Fibroblast of lung (primary cell): Measurements from ENCODE around the gene DNAAF8. TPM values are rescaled to one million over a fixed set of nuclear protein-coding genes. Genes with fewer than 3 reads are reported as not detected.
A peak's percentile ranks its signal among the peaks of the same experiment; 100 is the strongest.

Experiments
- DNase-seq, 2 donors: peaks; one replicate each; pipeline versions ENCODE4 v3.0.0 to v3.0.0-alpha.2; 2010; ENCODE audit warnings: low read depth in 2 of 2
- H2AFZ ChIP-seq: 2 replicates; pipeline ENCODE4 v1.5.1; 2012; ENCODE audit warnings: low read length, control low read depth, inconsistent platforms
- H3K27ac ChIP-seq: 2 replicates; pipeline ENCODE4 v1.5.1; 2011; ENCODE audit warnings: low read length, control low read depth; ENCODE audit not compliant: insufficient read depth
- H3K27me3 ChIP-seq: 2 replicates; pipeline ENCODE4 v1.5.1; 2011; ENCODE audit warnings: mild to moderate bottlenecking, low read length; ENCODE audit not compliant: control insufficient read depth, insufficient read depth
- H3K36me3 ChIP-seq: 2 replicates; pipeline ENCODE4 v1.5.1; 2011; ENCODE audit warnings: low read length; ENCODE audit not compliant: control insufficient read depth, insufficient read depth
- H3K4me1 ChIP-seq: 2 replicates; pipeline ENCODE4 v1.5.1; 2011; ENCODE audit warnings: low read length; ENCODE audit not compliant: control insufficient read depth, insufficient read depth; ENCODE audit errors: extremely low read depth
- H3K4me2 ChIP-seq: 2 replicates; pipeline ENCODE4 v1.5.1; 2011; ENCODE audit warnings: low read length, control low read depth; ENCODE audit not compliant: insufficient read depth; ENCODE audit errors: extremely low read depth
- H3K4me3 ChIP-seq, 4 experiments: fragments of 200-600 bp in 1 of 4; sonication (generic) in 1 of 4; replicated peaks in 1 of 4; 2 replicates each; pipeline ENCODE4 v1.5.1; 2011 to 2016; ENCODE audit warnings: low read length in 4 of 4, low read depth in 3 of 4, mild to moderate bottlenecking in 3 of 4, control low read depth in 2 of 4, inconsistent platforms in 1 of 4, mixed read lengths in 1 of 4; ENCODE audit not compliant: insufficient read depth in 1 of 4; ENCODE audit errors: control extremely low read depth in 1 of 4
- H3K79me2 ChIP-seq: 2 replicates; pipeline ENCODE4 v1.5.1; 2012; ENCODE audit warnings: mild to moderate bottlenecking, low read length, inconsistent platforms; ENCODE audit not compliant: control insufficient read depth, insufficient read depth
- H3K9ac ChIP-seq: 2 replicates; pipeline ENCODE4 v1.5.1; 2011; ENCODE audit warnings: mild to moderate bottlenecking, low read length, control low read depth; ENCODE audit not compliant: insufficient read depth
- H3K9me3 ChIP-seq: 2 replicates; pipeline ENCODE4 v1.5.1; 2012; ENCODE audit warnings: low read depth, low read length; ENCODE audit not compliant: control insufficient read depth, insufficient read depth
- H4K20me1 ChIP-seq: 2 replicates; pipeline ENCODE4 v1.5.1; 2011; ENCODE audit warnings: low read length; ENCODE audit not compliant: control insufficient read depth, insufficient read depth; ENCODE audit errors: extremely low read depth
- EZH2 ChIP-seq: IDR thresholded peaks from 2 replicates; pipeline ENCODE4 v1.5.1; 2012; ENCODE audit warnings: low read length, control low read depth, mild to moderate bottlenecking; ENCODE audit errors: missing control alignments
- polyA minus RNA-seq: library from RNA; depleted of rRNA, polyadenylated mRNA; stranded (reverse); fragments of >200 nt; gene quantifications from 2 replicates; pipeline ENCODE4 v1.2.3, GENCODE V29; 2011; ENCODE audit warnings: low replicate concordance
- polyA plus RNA-seq, 2 donors: library from polyadenylated mRNA; depleted of rRNA in 1 of 2; stranded (reverse) in 1 of 2; unstranded in 1 of 2; fragments of >200 nt; gene quantifications; 2 replicates each; pipeline ENCODE4 v1.2.1, GENCODE V29; 2011 to 2012; ENCODE audit warnings: missing spikeins in 1 of 2
- total RNA-seq: library from RNA; depleted of rRNA; stranded (reverse); fragments of >200 nt; gene quantifications from 2 replicates; pipeline ENCODE4 v1.2.1, GENCODE V29; 2014
- TF ChIP-seq, protein P1 (sequence below), 2 donors: IDR thresholded peaks in 1 of 2; conservative IDR thresholded peaks in 1 of 2; 1 replicate in 1 of 2; 2 replicates in 1 of 2; pipeline ENCODE4 v1.5.1; 2011 to 2012; ENCODE audit warnings: low read length in 2 of 2, control low read depth in 1 of 2, inconsistent platforms in 1 of 2, low read depth in 1 of 2, mild to moderate bottlenecking in 1 of 2

DNAAF8 gene
- total RNA-seq (0.26 and 0.50 TPM in 2 replicates), polyA plus RNA-seq (0.84 and 0.95 TPM in 2 replicates), polyA minus RNA-seq (0.89 and 1.5 TPM in 2 replicates)
- 0.54 and 0.82 TPM in 2 replicates for polyA plus RNA-seq (2012)

DNA sequence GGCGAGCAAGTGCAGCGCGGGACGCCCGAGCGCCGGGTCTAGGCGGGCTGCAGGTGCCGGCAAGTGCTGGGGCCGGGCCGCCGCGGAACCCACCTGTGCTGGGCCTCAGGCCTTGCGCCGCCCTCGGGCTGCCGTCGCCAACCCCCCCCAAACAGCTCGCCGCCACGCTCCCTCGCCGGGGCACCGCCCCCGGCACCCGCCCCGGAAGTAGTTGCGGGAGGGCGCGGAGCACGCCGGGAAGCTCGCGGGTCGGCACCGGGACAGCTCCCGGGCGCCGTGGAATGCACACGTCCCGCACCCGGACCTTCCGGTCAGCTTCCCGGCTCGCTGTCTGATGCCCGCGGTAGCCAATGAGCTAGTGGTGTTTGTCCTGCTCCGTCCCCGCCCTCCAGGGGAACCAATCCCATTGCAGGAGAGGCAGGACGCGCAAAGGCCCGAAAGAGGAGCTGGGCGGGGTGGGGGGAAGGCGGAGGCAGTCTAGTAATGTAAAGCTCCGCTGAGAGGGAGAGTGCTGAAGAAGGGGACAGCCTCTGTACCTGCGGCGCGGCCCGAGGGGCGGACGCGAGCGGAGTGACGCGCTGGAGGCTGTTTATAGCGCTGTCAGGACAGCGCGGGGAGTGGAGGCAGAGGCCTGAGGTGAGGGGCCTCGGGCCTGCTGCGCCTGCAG is at the start of gene DNAAF8, which contains the start of gene ANKS3:
Gene DNAAF8, plus strand, starts transcription at position 475 of the 667 bp plus-strand sequence. CDS start 1,978 bp downstream, outside the sequence.
Gene ANKS3, minus strand, starts transcription at position 209 of the 667 bp plus-strand sequence. CDS start 4,122 bp downstream, outside the sequence.
- Histone ChIP-seq H3K27ac (peak within 1 kb of the TSS; percentile 74), H2AFZ (peak within 1 kb of the TSS; percentile 94), H3K79me2 (peaks cover 11% of the 10 kb centered on the region), H3K4me1 (peaks cover 2% of the 10 kb centered on the region), H3K36me3 (peaks cover 3% of the 10 kb centered on the region), H3K27me3 (no peaks in the 10 kb centered on the region), H4K20me1 (no peaks in the 10 kb centered on the region), H3K9me3 (no peaks in the 10 kb centered on the region), H3K4me3 (peak within 1 kb of the TSS; percentile 80 to 96 (median 81)), H3K9ac (peak within 1 kb of the TSS; percentile 86), H3K4me2 (peak within 1 kb of the TSS; percentile 93)
- no peak for TF ChIP-seq EZH2
- TF ChIP-seq, protein P1, sequence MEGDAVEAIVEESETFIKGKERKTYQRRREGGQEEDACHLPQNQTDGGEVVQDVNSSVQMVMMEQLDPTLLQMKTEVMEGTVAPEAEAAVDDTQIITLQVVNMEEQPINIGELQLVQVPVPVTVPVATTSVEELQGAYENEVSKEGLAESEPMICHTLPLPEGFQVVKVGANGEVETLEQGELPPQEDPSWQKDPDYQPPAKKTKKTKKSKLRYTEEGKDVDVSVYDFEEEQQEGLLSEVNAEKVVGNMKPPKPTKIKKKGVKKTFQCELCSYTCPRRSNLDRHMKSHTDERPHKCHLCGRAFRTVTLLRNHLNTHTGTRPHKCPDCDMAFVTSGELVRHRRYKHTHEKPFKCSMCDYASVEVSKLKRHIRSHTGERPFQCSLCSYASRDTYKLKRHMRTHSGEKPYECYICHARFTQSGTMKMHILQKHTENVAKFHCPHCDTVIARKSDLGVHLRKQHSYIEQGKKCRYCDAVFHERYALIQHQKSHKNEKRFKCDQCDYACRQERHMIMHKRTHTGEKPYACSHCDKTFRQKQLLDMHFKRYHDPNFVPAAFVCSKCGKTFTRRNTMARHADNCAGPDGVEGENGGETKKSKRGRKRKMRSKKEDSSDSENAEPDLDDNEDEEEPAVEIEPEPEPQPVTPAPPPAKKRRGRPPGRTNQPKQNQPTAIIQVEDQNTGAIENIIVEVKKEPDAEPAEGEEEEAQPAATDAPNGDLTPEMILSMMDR (conservative IDR thresholded peaks at IDR 0.05 in 1 of 2, IDR thresholded peaks at IDR 0.05 in 1 of 2; ENCODE audit: low read depth in 1 of 2, low read length in 2 of 2): no peak
- peak; percentile 96 to 98 for DNase-seq

DNA sequence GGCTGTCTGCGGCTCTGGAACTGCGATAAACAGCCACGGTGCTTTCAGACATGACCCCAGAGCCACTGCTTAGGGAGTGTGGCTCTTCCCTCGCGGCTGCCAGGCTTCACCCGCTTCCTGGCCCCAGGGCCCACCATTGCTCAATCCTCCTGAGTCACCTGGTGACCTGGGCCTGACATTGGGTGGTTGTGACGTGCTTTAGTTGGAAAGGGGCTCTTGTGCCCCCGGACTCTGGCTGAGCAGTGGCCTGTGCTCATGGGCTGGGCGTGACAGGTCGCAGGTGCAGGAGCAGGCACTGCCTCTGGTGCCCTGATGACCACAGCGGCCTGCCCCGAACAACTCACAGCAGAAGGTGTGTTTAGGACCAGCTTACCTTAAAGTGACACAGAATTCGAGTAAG is 49.6 kb upstream of the DNAAF8 start:
- no peaks in the 10 kb centered on the region for H3K9me3 ChIP-seq
- H2AFZ ChIP-seq: no peak overlapping the region
- H3K79me2 ChIP-seq: no peaks in the 10 kb centered on the region
- DNase-seq: no peak
- no peaks in the 10 kb centered on the region for H4K20me1 ChIP-seq
- H3K4me1 ChIP-seq: no peaks in the 10 kb centered on the region
- no peak overlapping the region for H3K27ac ChIP-seq
- no peaks in the 10 kb centered on the region for H3K27me3 ChIP-seq
- no peak overlapping the region for H3K4me2 ChIP-seq
- no peak overlapping the region for H3K4me3 ChIP-seq
- H3K36me3 ChIP-seq: peaks cover 31% of the 10 kb centered on the region
- TF ChIP-seq EZH2: no peak
- TF ChIP-seq, protein P1 (conservative IDR thresholded peaks at IDR 0.05 in 1 of 2, IDR thresholded peaks at IDR 0.05 in 1 of 2; ENCODE audit: low read depth in 1 of 2, low read length in 2 of 2): no peak
- no peak overlapping the region for H3K9ac ChIP-seq

DNA sequence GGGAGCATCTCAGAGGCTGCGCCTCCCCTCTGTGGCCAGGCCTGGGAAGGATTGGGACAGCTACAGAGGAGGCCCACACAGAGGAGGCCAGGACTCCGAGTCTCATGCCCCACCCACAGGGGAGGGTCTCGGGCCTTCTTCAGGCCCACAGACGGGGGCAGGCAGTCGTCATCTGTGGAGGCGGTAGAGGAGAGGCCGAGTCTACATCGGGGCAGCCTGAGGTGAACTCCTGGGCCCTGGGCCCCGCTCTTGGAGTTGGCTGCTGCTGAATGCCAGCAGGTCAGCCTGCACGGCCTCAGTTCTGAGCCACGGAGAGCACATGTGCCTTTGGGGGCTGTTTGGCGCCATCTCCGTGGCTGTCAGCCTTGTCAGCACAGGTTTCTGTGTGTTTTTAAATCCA is 49.0 kb upstream of the DNAAF8 start:
- Histone ChIP-seq H4K20me1 (no peaks in the 10 kb centered on the region), H3K27ac (no peak overlapping the region), H2AFZ (no peak overlapping the region), H3K79me2 (no peaks in the 10 kb centered on the region), H3K4me1 (no peaks in the 10 kb centered on the region), H3K9me3 (no peaks in the 10 kb centered on the region), H3K4me2 (no peak overlapping the region), H3K9ac (no peak overlapping the region), H3K27me3 (no peaks in the 10 kb centered on the region), H3K36me3 (peaks cover 33% of the 10 kb centered on the region), H3K4me3 (no peak overlapping the region)
- TF ChIP-seq, protein P1 (conservative IDR thresholded peaks at IDR 0.05 in 1 of 2, IDR thresholded peaks at IDR 0.05 in 1 of 2; ENCODE audit: low read depth in 1 of 2, low read length in 2 of 2): no peak
- no peak for DNase-seq
